Retinal pigment epithelial cell (primary cell): ENCODE results near the gene APC2.

Source experiments
- DNase-seq: peaks from one replicate; pipeline ENCODE4 v3.0.0-alpha.2; 2010; ENCODE audit warnings: low read depth
- H3K4me3 ChIP-seq: 2 replicates; pipeline ENCODE4 v1.5.1; 2011; ENCODE audit warnings: mild to moderate bottlenecking, low read length, control low read depth, moderate library complexity
- CTCF ChIP-seq: conservative IDR thresholded peaks from 2 replicates; pipeline ENCODE4 v1.5.1; 2011; ENCODE audit warnings: low read depth, low read length, control low read depth, inconsistent platforms

APC2 gene

GRCh38 chr19:1501200-1501595, 51.3 kb downstream of the APC2 start:
- no peak for DNase-seq
- no peak for TF ChIP-seq CTCF
- no peak overlapping the region for H3K4me3 ChIP-seq

DNA sequence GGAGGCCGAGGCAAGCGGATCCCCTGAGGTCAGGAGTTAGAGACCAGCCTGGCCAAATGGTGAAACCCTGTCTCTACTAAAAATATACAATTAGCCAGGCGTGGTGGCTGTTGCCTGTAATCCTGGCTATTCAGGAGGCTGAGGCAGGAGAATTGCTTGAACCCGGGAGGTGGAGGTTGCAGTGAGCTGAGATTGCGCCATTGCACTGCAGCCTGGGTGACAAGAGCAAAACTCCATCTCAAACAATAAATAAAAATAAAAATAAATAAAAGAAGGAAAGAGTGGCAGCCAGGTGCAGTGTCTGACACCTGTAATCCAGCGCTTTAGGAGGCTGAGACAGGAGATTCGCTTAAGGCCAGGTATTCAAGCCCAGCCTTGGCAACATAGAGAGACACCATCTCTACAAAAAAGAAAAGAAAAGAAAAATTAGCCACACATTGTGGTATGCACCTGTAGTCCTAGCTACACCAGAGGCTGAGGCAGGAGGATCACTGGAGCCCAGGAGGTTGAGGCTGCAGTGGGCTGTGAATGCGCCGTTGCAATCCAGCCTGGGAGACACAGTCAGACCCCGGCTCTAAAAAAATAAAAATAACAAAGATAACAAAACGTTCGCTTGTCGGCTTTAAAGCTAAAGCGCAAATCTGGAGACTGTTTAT, 52.6 kb downstream of the APC2 start:
- no peak for TF ChIP-seq CTCF
- DNase-seq = no peak
- H3K4me3 ChIP-seq = no peak overlapping the region

- H3K4me3 ChIP-seq = no peak overlapping the region
- no peak for DNase-seq
- peak; percentile 70 for TF ChIP-seq CTCF
These were observed 53.4 kb downstream of the APC2 start for GRCh38 chr19:1503089-1503924.

GRCh38 chr19:1503925-1504773, 54.2 kb downstream of the APC2 start:
- TF ChIP-seq CTCF = no peak
- H3K4me3 ChIP-seq = no peak overlapping the region
- DNase-seq = no peak

DNA sequence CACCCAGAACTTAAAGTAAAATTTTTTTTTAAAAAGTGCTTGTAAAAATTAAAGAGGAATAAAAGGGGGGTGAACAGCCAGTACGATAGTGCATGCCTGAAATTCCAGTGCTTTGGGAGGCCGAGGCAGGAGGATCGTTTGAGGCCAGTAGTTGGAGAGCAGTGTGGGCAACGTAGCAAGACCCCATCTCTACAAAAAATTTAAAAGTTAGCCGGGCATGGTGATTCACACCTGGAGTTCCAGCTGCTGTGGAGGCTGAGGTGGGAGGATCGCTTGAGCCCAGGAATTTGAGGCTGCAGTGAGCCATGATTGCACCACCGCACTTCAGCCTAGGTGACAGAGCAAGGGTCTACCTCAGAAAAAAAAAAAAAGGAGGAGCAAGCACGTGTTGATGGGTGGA, 55.1 kb downstream of the APC2 start:
- no peak overlapping the region for H3K4me3 ChIP-seq
- no peak for TF ChIP-seq CTCF
- DNase-seq = no peak

DNA sequence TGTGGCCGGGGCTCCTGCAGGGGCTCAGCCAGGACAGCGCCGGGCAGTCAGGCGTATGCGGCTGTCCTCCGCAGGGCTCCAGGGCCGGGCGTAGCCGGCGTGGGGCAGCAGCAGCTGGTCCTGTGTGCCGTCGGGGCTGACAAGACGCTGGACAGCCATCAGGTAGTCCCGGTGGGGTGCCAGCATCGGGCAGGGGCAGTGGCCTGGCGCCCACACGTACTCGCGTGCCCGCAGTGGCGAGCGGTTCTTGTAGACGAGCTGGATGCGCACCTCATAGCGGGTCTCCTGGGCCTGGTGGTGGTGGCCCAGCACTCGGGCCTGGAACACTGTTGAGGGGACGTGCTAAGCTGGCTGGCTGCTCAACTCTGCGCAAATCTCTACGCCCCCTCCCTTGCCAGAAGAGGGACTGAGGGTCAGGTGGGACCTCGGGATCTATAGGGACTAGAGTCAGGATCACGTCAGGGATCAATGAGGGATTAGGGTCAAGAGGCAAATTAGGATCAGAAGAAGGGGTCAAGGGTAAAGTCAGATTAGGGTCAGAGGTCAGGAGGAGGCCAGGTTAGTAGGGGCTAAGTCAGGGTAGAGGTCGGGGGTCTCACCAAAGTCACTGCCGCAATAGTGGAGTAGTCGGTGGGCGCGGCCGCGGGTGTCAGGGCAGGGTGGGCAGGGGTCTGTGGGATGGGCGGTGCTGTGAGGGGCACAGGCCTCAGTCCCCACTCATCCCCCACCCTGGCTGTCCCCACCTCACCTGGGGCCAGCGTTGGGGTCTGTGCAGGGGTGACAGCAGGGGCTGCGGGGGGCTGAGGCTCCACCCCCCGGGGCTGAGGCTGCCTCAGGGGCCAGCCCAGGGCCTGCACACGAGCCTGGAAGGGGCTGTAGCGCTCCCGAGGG, 56.3 kb downstream of the APC2 start:
- no peak overlapping the region for H3K4me3 ChIP-seq
- DNase-seq = no peak
- no peak for TF ChIP-seq CTCF
